Fibroblast of mammary gland (primary cell): Measurements from ENCODE around the gene RIPOR2.
"Not testable (repeated sequence)": the region's sequence is repeated elsewhere in the genome, so short reads cannot be mapped to it uniquely, and the experiment has no call there.

ENCODE experiments used
- DNase-seq: peaks from one replicate; pipeline ENCODE4 v3.0.0-alpha.2; 2010; ENCODE audit warnings: low read depth
- H3K4me3 ChIP-seq: 2 replicates; pipeline ENCODE4 v1.5.1; 2011; ENCODE audit warnings: low read depth, mild to moderate bottlenecking, low read length, moderate library complexity; ENCODE audit not compliant: control insufficient read depth
- CTCF ChIP-seq: conservative IDR thresholded peaks from 2 replicates; pipeline ENCODE4 v1.5.1; 2011; ENCODE audit warnings: low read depth, low read length, inconsistent platforms; ENCODE audit not compliant: control insufficient read depth, insufficient read depth

RIPOR2 gene

DNA sequence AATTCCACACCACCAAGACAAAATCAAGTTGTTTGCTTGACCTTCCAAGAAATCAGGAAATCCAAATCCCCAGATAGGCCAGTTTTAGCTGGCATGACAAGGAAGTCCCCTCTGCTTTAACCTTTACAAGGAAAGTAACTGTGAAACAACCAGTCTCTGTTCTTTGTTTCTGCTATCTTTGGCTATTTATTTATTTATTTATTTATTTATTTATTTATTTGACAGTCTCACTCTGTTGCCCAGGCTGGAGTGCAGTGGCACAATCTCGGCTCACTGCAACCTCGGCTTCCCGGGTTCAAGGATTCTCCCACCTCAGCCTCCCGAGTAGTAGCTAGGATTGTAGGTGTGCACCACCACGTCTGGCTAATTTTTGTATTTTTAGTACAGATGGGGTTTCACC, 175.6 kb downstream of the RIPOR2 start:
- DNase-seq: no peak
- no peak overlapping the region for H3K4me3 ChIP-seq
- TF ChIP-seq CTCF: no peak

DNA sequence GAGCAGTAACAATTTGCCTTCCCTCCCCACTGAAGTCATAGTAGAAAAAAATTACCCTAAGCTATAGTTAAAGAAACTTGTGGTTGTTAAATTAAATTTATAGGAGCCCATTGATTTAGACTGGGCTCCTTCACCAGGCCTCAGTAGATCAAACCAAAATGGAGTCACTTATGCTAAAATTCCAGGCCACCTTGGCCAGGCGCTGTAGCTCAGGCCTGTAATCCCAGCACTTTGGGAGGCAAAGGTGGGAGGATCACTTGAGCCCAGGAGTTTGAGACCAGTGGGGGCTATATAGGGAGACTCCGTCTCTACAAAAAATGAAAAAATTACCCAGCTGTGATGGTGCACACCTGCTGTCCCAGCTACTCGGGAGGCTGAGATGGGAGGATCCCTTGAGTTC, 176.0 kb downstream of the RIPOR2 start:
- no peak for DNase-seq
- TF ChIP-seq CTCF: no peak
- no peak overlapping the region for H3K4me3 ChIP-seq

GRCh38 chr6:24757611-24758010, 178.1 kb downstream of the RIPOR2 start:
- no peak overlapping the region for H3K4me3 ChIP-seq
- no peak for DNase-seq
- TF ChIP-seq CTCF: no peak

DNA sequence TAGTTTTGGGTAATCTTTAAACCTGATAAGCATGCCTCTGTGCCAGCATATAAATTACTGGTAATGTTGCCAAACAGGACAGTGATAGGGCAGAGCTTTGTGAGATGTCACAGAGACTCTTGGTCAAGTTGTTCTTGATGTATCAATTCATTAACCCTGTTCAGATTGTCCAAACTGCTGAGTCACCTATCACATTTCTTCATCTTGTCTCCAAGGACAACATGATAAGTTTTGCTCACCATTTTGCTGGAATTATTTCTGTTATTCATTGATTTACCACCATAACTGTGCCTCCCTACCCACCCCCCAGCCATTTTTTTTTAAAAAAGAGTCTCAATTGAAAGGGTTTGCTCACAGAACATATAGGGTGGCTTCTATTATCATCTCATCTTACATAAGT, 180.5 kb downstream of the RIPOR2 start:
- TF ChIP-seq CTCF: no peak
- peak; percentile 32 for DNase-seq
- H3K4me3 ChIP-seq: no peak overlapping the region

DNA sequence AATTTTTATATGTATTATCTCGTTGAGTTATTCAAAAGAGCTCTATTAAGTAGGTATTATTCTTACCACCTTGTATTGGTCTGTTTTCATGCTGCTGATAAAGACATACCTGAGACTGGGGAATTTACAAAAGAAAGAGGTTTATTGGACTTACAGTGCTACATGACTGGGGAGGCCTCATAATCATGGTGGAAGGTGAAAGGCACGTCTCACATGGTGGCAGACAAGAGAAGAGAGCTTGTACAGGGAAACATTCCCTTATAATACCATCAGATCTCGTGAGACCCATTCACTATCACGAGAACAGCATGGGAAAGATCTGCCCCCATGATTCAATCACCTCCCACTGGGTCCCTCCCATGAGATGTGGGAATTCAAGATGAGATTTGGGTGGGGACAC, 181.4 kb downstream of the RIPOR2 start:
- H3K4me3 ChIP-seq, DNase-seq: not testable (repeated sequence)
